ENCODE measurements around the gene LILRB1. TPM values are rescaled to one million over a fixed set of nuclear protein-coding genes. Genes with fewer than 3 reads are reported as not detected.
"Not testable (repeated sequence)": the region's sequence is repeated elsewhere in the genome, so short reads cannot be mapped to it uniquely, and the experiment has no call there.

The LILRB1 gene
- total RNA-seq, 5 donors from 2014 or later (not counting 1 experiment from before 2014, with no cell fraction given) = 2.0 to 26.9 (median 3.6) TPM

DNA sequence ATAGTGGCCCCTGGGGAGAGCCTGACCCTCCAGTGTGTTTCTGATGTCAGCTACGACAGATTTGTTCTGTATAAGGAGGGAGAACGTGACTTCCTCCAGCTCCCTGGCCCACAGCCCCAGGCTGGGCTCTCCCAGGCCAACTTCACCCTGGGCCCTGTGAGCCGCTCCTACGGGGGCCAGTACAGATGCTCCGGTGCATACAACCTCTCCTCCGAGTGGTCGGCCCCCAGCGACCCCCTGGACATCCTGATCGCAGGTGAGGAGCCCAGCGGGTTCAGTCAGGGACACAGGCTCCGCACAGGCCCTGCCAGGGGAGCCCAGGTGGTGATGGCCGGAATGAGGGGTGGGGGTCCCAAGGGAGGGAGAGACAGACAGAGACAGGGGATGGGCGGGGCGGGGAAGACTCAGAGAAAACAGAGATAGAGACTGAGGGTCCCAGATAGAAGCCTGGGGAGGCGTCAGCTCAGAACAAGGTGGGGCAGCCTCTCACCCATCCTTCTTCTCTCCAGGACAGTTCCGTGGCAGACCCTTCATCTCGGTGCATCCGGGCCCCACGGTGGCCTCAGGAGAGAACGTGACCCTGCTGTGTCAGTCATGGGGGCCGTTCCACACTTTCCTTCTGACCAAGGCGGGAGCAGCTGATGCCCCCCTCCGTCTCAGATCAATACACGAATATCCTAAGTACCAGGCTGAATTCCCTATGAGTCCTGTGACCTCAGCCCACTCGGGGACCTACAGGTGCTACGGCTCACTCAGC is 34.4 kb upstream of the LILRB1 start:
- CTCF ChIA-PET; H3K4me3 Mint-ChIP-seq; DNase-seq; H3K9me3 ChIP-seq; H3K4me3 ChIP-seq (ENCODE audit: control insufficient read depth in 1 of 2, extremely low read depth in 1 of 2, low read length in 1 of 2); H3K36me3 Mint-ChIP-seq; H3K4me1 ChIP-seq (ENCODE audit: control insufficient read depth in 1 of 2, extremely low read depth in 1 of 2, insufficient read depth in 2 of 2, low read length in 2 of 2); H3K27ac Mint-ChIP-seq; ATAC-seq (replicated peaks in 1 of 4); H3K4me1 Mint-ChIP-seq; H3K36me3 ChIP-seq (ENCODE audit: control insufficient read depth in 2 of 2, extremely low read depth in 1 of 2, insufficient read depth in 1 of 2, low read length in 1 of 2); H3K27ac ChIP-seq (ENCODE audit: low read length); H3K9me3 Mint-ChIP-seq; POLR2A ChIA-PET: not testable (repeated sequence)
- 91% methylated on average over 14 of the region's 26 CpGs for WGBS (ENCODE audit: insufficient coverage)
- peaks cover 0 to 65% of the 10 kb centered on the region in 2 experiments for H3K27me3 ChIP-seq (replicated peaks in 1 of 2; ENCODE audit: control insufficient read depth in 2 of 2, extremely low read depth in 1 of 2, insufficient read depth in 2 of 2, low read length in 1 of 2)
- peaks cover 27 to 55% of the 10 kb centered on the region in 2 donors for H3K27me3 Mint-ChIP-seq

DNA sequence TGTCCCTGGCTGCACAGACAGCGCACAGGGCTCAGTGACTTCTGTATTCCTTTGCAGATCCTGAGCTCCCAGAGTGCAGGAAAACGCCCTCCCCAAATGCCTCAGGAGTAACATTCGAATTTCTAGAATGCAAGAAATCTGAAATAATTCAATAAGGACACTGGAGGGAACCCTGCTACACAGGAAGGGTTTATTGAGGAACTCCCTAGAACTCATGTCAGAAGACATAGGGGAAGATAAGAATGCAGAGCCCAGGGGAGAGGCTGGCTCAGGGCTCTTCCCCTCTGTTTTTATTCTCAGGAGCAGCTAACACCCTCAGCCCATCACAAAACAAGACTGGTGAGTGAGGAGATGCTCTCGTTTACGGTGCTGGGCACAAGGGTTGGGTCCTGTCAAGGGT is 30.1 kb upstream of the LILRB1 start:
- Mint-ChIP-seq H3K27ac (no peak overlapping the region), H3K27me3 (peaks cover 26 to 41% of the 10 kb centered on the region in 2 donors), H3K36me3 (no peaks in the 10 kb centered on the region), H3K4me1 (no peaks in the 10 kb centered on the region), H3K4me3 (no peak overlapping the region), H3K9me3 (peaks cover 2 to 11% (median 4%) of the 10 kb centered on the region in 3 donors)
- Histone ChIP-seq H3K4me3 (ENCODE audit: control insufficient read depth in 1 of 2, extremely low read depth in 1 of 2, low read length in 1 of 2) (no peak overlapping the region), H3K36me3 (ENCODE audit: control insufficient read depth in 2 of 2, extremely low read depth in 1 of 2, insufficient read depth in 1 of 2, low read length in 1 of 2) (no peaks in the 10 kb centered on the region), H3K4me1 (ENCODE audit: control insufficient read depth in 1 of 2, extremely low read depth in 1 of 2, insufficient read depth in 2 of 2, low read length in 2 of 2) (no peaks in the 10 kb centered on the region), H3K27ac (ENCODE audit: low read length) (no peak overlapping the region), H3K27me3 (replicated peaks in 1 of 2; ENCODE audit: control insufficient read depth in 2 of 2, extremely low read depth in 1 of 2, insufficient read depth in 2 of 2, low read length in 1 of 2) (peaks cover 0 to 39% of the 10 kb centered on the region in 2 experiments), H3K9me3 (no peaks in the 10 kb centered on the region)
- no peak for ATAC-seq (replicated peaks in 1 of 4)
- ChIA-PET POLR2A (no interaction called here), CTCF (no interaction called here)
- 83% methylated on average over 1 of the region's 5 CpGs for WGBS (ENCODE audit: insufficient coverage)
- no peak for DNase-seq

DNA sequence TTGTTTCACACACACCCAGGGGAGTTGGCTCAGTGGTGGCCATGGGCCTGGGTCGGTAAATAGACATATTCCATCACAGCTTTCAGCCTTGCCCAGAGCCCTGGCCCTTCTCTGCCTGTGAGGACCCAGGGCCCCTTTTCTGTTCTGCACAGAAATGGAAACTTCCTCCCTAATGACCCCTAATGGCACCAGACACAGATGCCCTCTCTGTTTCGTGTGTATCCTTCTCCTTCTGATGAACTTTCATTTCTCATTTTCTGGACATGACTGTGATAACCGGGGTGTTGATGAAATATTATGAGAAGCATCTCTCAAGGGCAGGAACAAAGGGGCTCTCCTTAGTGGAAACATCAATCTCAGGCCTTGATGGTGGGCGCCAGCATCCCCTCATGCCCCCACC is 24.1 kb upstream of the LILRB1 start:
- Mint-ChIP-seq H3K4me1 (no peaks in the 10 kb centered on the region), H3K9me3 (peaks cover 2 to 18% (median 4%) of the 10 kb centered on the region in 3 donors), H3K27ac (no peak overlapping the region), H3K27me3 (peaks cover 36 to 53% of the 10 kb centered on the region in 2 donors), H3K36me3 (no peaks in the 10 kb centered on the region), H3K4me3 (no peak overlapping the region)
- H3K27ac ChIP-seq (ENCODE audit: low read length) = no peak overlapping the region
- no peaks in the 10 kb centered on the region for H3K9me3 ChIP-seq
- H3K4me1 ChIP-seq (ENCODE audit: control insufficient read depth in 1 of 2, extremely low read depth in 1 of 2, insufficient read depth in 2 of 2, low read length in 2 of 2) = no peaks in the 10 kb centered on the region
- DNase-seq (no peak), ATAC-seq (replicated peaks in 1 of 4) (no peak)
- no peaks in the 10 kb centered on the region for H3K36me3 ChIP-seq (ENCODE audit: control insufficient read depth in 2 of 2, extremely low read depth in 1 of 2, insufficient read depth in 1 of 2, low read length in 1 of 2)
- peaks cover 0 to 33% of the 10 kb centered on the region in 2 experiments for H3K27me3 ChIP-seq (replicated peaks in 1 of 2; ENCODE audit: control insufficient read depth in 2 of 2, extremely low read depth in 1 of 2, insufficient read depth in 2 of 2, low read length in 1 of 2)
- ChIA-PET CTCF (no interaction called here), POLR2A (no interaction called here)
- no peak overlapping the region for H3K4me3 ChIP-seq (ENCODE audit: control insufficient read depth in 1 of 2, extremely low read depth in 1 of 2, low read length in 1 of 2)
- 80% methylated on average over 1 of the region's 4 CpGs for WGBS (ENCODE audit: insufficient coverage)

DNA sequence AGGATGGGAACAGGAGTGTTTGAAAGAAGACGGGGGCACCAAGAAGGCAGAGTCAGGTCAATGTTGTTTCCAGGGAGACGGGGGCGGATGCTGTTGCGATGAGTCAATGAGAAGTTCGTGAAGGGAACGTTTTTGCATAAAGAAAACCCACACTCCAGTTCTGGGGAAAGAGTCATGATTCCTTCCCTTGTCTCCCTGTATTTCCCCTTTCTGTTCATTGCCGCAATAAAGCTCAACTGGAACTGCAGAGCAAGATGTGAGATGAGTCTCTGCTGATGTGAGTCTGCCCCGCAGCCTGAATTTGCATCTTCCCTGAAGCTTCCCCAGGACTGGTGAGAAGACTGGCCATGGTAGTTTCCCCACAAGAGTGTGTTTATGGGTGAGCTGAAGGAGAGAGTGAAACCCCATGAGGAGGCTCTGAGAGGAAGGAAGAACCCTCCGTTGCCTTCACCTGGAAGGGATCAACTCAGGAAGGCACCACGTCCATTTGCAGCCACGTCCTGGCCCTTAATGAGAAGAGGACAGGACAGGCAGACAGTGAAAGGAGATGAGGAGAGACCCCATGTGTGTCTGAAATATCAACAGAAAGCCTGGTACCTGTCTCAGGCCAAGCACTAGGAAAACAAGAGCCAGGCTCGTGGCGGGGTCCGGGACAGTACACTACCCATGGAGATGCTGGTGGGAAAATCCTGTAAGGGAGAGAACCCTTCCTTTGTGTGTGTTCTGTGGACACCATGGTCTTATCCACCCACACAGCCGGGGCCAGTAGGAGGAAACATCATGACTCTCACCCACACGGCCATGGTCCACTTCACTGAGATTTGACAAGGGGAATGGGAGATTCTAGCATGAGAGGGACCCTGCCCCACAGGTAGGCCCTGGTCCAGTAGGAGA is 23.1 kb upstream of the LILRB1 start:
- Mint-ChIP-seq H3K27ac (no peak overlapping the region), H3K27me3 (peaks cover 34 to 51% of the 10 kb centered on the region in 2 donors), H3K4me1 (no peaks in the 10 kb centered on the region), H3K36me3 (no peaks in the 10 kb centered on the region), H3K9me3 (peaks cover 2 to 18% (median 4%) of the 10 kb centered on the region in 3 donors), H3K4me3 (no peak overlapping the region)
- Histone ChIP-seq H3K27ac (ENCODE audit: low read length) (no peak overlapping the region), H3K27me3 (replicated peaks in 1 of 2; ENCODE audit: control insufficient read depth in 2 of 2, extremely low read depth in 1 of 2, insufficient read depth in 2 of 2, low read length in 1 of 2) (peaks cover 0 to 33% of the 10 kb centered on the region in 2 experiments), H3K9me3 (no peaks in the 10 kb centered on the region), H3K36me3 (ENCODE audit: control insufficient read depth in 2 of 2, extremely low read depth in 1 of 2, insufficient read depth in 1 of 2, low read length in 1 of 2) (no peaks in the 10 kb centered on the region), H3K4me1 (ENCODE audit: control insufficient read depth in 1 of 2, extremely low read depth in 1 of 2, insufficient read depth in 2 of 2, low read length in 2 of 2) (no peaks in the 10 kb centered on the region), H3K4me3 (ENCODE audit: control insufficient read depth in 1 of 2, extremely low read depth in 1 of 2, low read length in 1 of 2) (no peak overlapping the region)
- 71% methylated on average over 2 of the region's 16 CpGs for WGBS (ENCODE audit: insufficient coverage)
- DNase-seq (no peak), ATAC-seq (replicated peaks in 1 of 4) (no peak)
- ChIA-PET CTCF (no interaction called here), POLR2A (no interaction called here)

DNA sequence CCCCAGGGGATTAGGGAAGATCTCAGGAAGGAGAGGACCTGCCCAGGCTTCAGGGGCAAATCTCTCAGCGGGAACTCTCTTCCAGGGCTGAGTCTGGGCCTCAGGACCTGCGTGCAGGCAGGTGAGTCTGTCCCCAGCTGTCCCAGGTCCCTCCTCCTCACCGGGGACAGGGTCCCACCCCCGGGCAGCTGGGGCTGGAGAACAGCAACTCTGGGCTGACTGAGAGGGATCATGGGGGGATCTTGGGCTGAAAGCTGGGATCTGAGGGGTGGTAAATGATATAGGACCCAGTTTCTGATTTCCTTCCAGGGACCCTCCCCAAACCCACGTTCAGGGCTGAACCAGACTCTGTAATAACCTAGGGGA is 22.5 kb upstream of the LILRB1 start:
- H3K27ac Mint-ChIP-seq = no peak overlapping the region
- H3K4me3 Mint-ChIP-seq = no peak overlapping the region
- H3K9me3 ChIP-seq = no peaks in the 10 kb centered on the region
- H3K4me1 ChIP-seq (ENCODE audit: control insufficient read depth in 1 of 2, extremely low read depth in 1 of 2, insufficient read depth in 2 of 2, low read length in 2 of 2) = no peaks in the 10 kb centered on the region
- no peak overlapping the region for H3K4me3 ChIP-seq (ENCODE audit: control insufficient read depth in 1 of 2, extremely low read depth in 1 of 2, low read length in 1 of 2)
- ChIA-PET POLR2A (no interaction called here), CTCF (no interaction called here)
- no peaks in the 10 kb centered on the region for H3K36me3 ChIP-seq (ENCODE audit: control insufficient read depth in 2 of 2, extremely low read depth in 1 of 2, insufficient read depth in 1 of 2, low read length in 1 of 2)
- H3K27me3 Mint-ChIP-seq = peaks cover 34 to 51% of the 10 kb centered on the region in 2 donors
- H3K27me3 ChIP-seq (replicated peaks in 1 of 2; ENCODE audit: control insufficient read depth in 2 of 2, extremely low read depth in 1 of 2, insufficient read depth in 2 of 2, low read length in 1 of 2) = peaks cover 0 to 33% of the 10 kb centered on the region in 2 experiments
- H3K4me1 Mint-ChIP-seq = no peaks in the 10 kb centered on the region
- peaks cover 2 to 18% (median 4%) of the 10 kb centered on the region in 3 donors for H3K9me3 Mint-ChIP-seq
- H3K36me3 Mint-ChIP-seq = no peaks in the 10 kb centered on the region
- WGBS (ENCODE audit: insufficient coverage) = 83% methylated on average over 2 of the region's 5 CpGs
- ATAC-seq (replicated peaks in 1 of 4) (no peak), DNase-seq (no peak)
- H3K27ac ChIP-seq (ENCODE audit: low read length) = no peak overlapping the region

DNA sequence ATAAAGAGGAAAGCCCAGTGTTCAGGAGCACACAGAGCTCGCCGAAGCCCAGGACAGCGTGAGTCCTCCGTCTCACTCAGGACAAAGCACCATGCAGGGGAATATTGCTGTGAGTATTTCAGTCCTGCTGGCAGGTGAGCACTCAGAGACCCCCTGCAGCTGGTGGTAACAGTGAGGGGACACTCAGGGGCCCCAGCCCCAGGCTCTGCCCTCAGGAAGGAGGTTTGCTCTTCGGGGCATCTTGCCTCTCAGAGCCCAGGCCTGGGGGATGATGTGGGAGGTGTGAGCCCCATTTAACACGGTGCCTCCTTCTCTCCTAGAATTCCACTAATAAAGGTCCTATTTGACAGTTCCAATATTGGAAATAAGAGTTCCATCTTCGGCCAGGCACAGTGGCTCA is 22.1 kb upstream of the LILRB1 start:
- DNase-seq (no peak), ATAC-seq (replicated peaks in 1 of 4) (no peak)
- Mint-ChIP-seq H3K27me3 (peaks cover 34 to 51% of the 10 kb centered on the region in 2 donors), H3K36me3 (no peaks in the 10 kb centered on the region), H3K4me3 (no peak overlapping the region), H3K9me3 (peaks cover 2 to 18% (median 4%) of the 10 kb centered on the region in 3 donors), H3K27ac (no peak overlapping the region), H3K4me1 (no peaks in the 10 kb centered on the region)
- Histone ChIP-seq H3K27ac (ENCODE audit: low read length) (no peak overlapping the region), H3K4me1 (ENCODE audit: control insufficient read depth in 1 of 2, extremely low read depth in 1 of 2, insufficient read depth in 2 of 2, low read length in 2 of 2) (no peaks in the 10 kb centered on the region), H3K4me3 (ENCODE audit: control insufficient read depth in 1 of 2, extremely low read depth in 1 of 2, low read length in 1 of 2) (no peak overlapping the region), H3K9me3 (no peaks in the 10 kb centered on the region), H3K27me3 (replicated peaks in 1 of 2; ENCODE audit: control insufficient read depth in 2 of 2, extremely low read depth in 1 of 2, insufficient read depth in 2 of 2, low read length in 1 of 2) (peaks cover 0 to 33% of the 10 kb centered on the region in 2 experiments), H3K36me3 (ENCODE audit: control insufficient read depth in 2 of 2, extremely low read depth in 1 of 2, insufficient read depth in 1 of 2, low read length in 1 of 2) (no peaks in the 10 kb centered on the region)
- CTCF ChIA-PET = no interaction called here
- 100% methylated on average over 4 of the region's 7 CpGs for WGBS (ENCODE audit: insufficient coverage)
- POLR2A ChIA-PET = no interaction called here
